HG03097 (cell line): ENCODE measurements around the gene KMT5C.
A peak's percentile ranks its signal among the peaks of the same experiment; 100 is the strongest.

Experiments
- ATAC-seq: cut with Tn5 transposase; IDR thresholded peaks from one replicate; pipeline ENCODE4 v1.9.1; 2021; ENCODE audit not compliant: unreplicated experiment, low FRiP score

The KMT5C gene

GRCh38 chr19:55383279-55384130, 43.8 kb downstream of the KMT5C start:
- no peak for ATAC-seq

GRCh38 chr19:55384131-55384919, 44.6 kb downstream of the KMT5C start, which contains the start of gene TMEM238:
TMEM238 (minus strand) TSS chr19:55384292; CDS start chr19:55384259, 33 bp downstream.
- ATAC-seq = no peak

GRCh38 chr19:55384920-55385723, 45.4 kb downstream of the KMT5C start:
- ATAC-seq = peak; percentile 49

- peak; percentile 78 for ATAC-seq
Observed at GRCh38 chr19:55385724-55386492, 46.2 kb downstream of the KMT5C start, which contains the start of gene RPL28. RPL28 (plus strand) TSS chr19:55385932; CDS start chr19:55386358, 426 bp downstream.

- no peak for ATAC-seq
Observed at GRCh38 chr19:55386493-55386971, 46.9 kb downstream of the KMT5C start.

GRCh38 chr19:55387736-55388497, 48.2 kb downstream of the KMT5C start:
- no peak for ATAC-seq

- no peak for ATAC-seq
Observed at GRCh38 chr19:55389386-55390317, 50.0 kb downstream of the KMT5C start.

GRCh38 chr19:55390461-55390880, 50.8 kb downstream of the KMT5C start:
- no peak for ATAC-seq

GRCh38 chr19:55391191-55391670, 51.6 kb downstream of the KMT5C start:
- ATAC-seq = no peak

- no peak for ATAC-seq
Observed at GRCh38 chr19:55391702-55392615, 52.3 kb downstream of the KMT5C start.

GRCh38 chr19:55392820-55393761, 53.4 kb downstream of the KMT5C start:
- ATAC-seq = no peak
